PC-9 (cell line): ENCODE results near the gene GABRB1. TPM values are rescaled to one million over a fixed set of nuclear protein-coding genes. Genes with fewer than 3 reads are reported as not detected.
"Not testable (repeated sequence)": the region's sequence is repeated elsewhere in the genome, so short reads cannot be mapped to it uniquely, and the experiment has no call there.

Source experiments
- BruUV-seq: library from RNA; stranded (reverse); fragments of 400-500 nt; replicated peaks from 2 replicates; lab custom pipeline; 2021; lab: Mats Ljungman, UMichigan
- CTCF ChIA-PET: fragments of 300-600 bp; sonication (Branson Sonifier 250); formaldehyde crosslinking; loops from one replicate; lab custom pipeline; 2022; ENCODE audit warnings: antibody characterized with exemption; lab: Charles Lee
- POLR2A ChIA-PET: fragments of 300-600 bp; sonication (Branson Sonifier 250); formaldehyde crosslinking; loops from one replicate; lab custom pipeline; 2022; ENCODE audit warnings: antibody characterized with exemption; ENCODE audit not compliant: unreplicated experiment; lab: Charles Lee
- DNase-seq, 2 experiments: peaks; one replicate each; pipeline versions ENCODE4 v3.0.0 to v3.0.0-alpha.2; 2015 to 2022; ENCODE audit warnings: mixed read lengths in 1 of 2
- H2AFZ ChIP-seq: fragments of 200-600 bp; sonication (generic); 2 replicates; pipeline ENCODE4 v1.8.1; 2017; ENCODE audit warnings: antibody characterized with exemption
- H3F3A ChIP-seq: fragments of 200-600 bp; sonication (generic); 2 replicates; pipeline ENCODE4 v1.8.1; 2017; ENCODE audit warnings: antibody characterized with exemption, mild to moderate bottlenecking, low read depth; ENCODE audit not compliant: insufficient read depth
- H3K27ac ChIP-seq: fragments of 200-600 bp; sonication (generic); 2 replicates; pipeline ENCODE4 v1.6.1; 2016; ENCODE audit warnings: mixed run types
- H3K27me3 ChIP-seq: fragments of 200-600 bp; sonication (generic); 2 replicates; pipeline ENCODE4 v1.6.1; 2016; ENCODE audit warnings: low read depth, mixed run types; ENCODE audit not compliant: insufficient read depth
- H3K36me3 ChIP-seq: fragments of 200-600 bp; sonication (generic); 2 replicates; pipeline ENCODE4 v1.6.1; 2016; ENCODE audit warnings: low read depth, mixed run types
- H3K4me1 ChIP-seq: fragments of 200-600 bp; sonication (generic); replicated peaks from 2 replicates; pipeline ENCODE4 v1.6.1; 2016; ENCODE audit warnings: mixed run types; ENCODE audit not compliant: insufficient read depth
- H3K4me2 ChIP-seq: fragments of 200-600 bp; sonication (generic); 2 replicates; pipeline ENCODE4 v1.6.1; 2017; ENCODE audit warnings: mixed run types
- H3K4me3 ChIP-seq: fragments of 200-600 bp; sonication (generic); 2 replicates; pipeline ENCODE4 v1.6.1; 2016; ENCODE audit warnings: mixed run types
- H3K79me2 ChIP-seq: fragments of 200-600 bp; sonication (generic); 2 replicates; pipeline ENCODE4 v1.6.1; 2017; ENCODE audit warnings: low read depth, mixed run types
- H3K9me2 ChIP-seq: fragments of 200-600 bp; sonication (generic); 2 replicates; pipeline ENCODE4 v1.8.1; 2017; ENCODE audit warnings: mild to moderate bottlenecking; ENCODE audit not compliant: insufficient read depth
- H3K9me3 ChIP-seq: fragments of 200-600 bp; sonication (generic); 2 replicates; pipeline ENCODE4 v1.8.1; 2016; ENCODE audit warnings: low read depth; ENCODE audit not compliant: insufficient read depth
- H4K20me1 ChIP-seq: fragments of 200-600 bp; sonication (generic); 2 replicates; pipeline ENCODE4 v1.8.1; 2017; ENCODE audit not compliant: insufficient read depth
- CTCF ChIP-seq: fragments of 200-600 bp; sonication (generic); conservative IDR thresholded peaks from 2 replicates; pipeline ENCODE4 v1.6.1; 2017; ENCODE audit warnings: mixed run types, antibody characterized with exemption, mild to moderate bottlenecking, moderate library complexity
- EZH2 ChIP-seq: fragments of 200-600 bp; sonication (generic); IDR thresholded peaks from 2 replicates; pipeline ENCODE4 v1.8.0; 2017; ENCODE audit warnings: antibody characterized with exemption, low read depth
- intact Hi-C: fragments of 100-400 bp; cut with micrococcal nuclease; formaldehyde crosslinking; loops from one replicate; pipeline ENCODE4 v1.10.0; 2022; ENCODE audit not compliant: unreplicated experiment
- total RNA-seq: library from RNA; stranded (reverse); gene quantifications from 2 replicates; pipeline ENCODE4 v1.2.3, GENCODE V29; 2021

The GABRB1 gene
- total RNA-seq, 1 experiment from 2014 or later = not detected

GRCh38 chr4:47278631-47279030, 247.3 kb downstream of the GABRB1 start:
- BruUV-seq = no TSS peak
- no peak for DNase-seq
- Histone ChIP-seq H3K4me3 (no peak overlapping the region), H3K27ac (no peak overlapping the region), H3K4me1 (no peaks in the 10 kb centered on the region), H3K36me3 (no peaks in the 10 kb centered on the region), H4K20me1 (no peaks in the 10 kb centered on the region), H3F3A (no peaks in the 10 kb centered on the region), H3K79me2 (no peaks in the 10 kb centered on the region), H3K4me2 (no peak overlapping the region), H3K9me3 (no peaks in the 10 kb centered on the region), H3K27me3 (no peaks in the 10 kb centered on the region), H3K9me2 (no peaks in the 10 kb centered on the region), H2AFZ (no peak overlapping the region)
- CTCF ChIA-PET = no interaction called here
- intact Hi-C loops = no loop called here
- POLR2A ChIA-PET = no interaction called here
- no peak for TF ChIP-seq CTCF
- no peak for TF ChIP-seq EZH2

GRCh38 chr4:47287735-47288134, 256.4 kb downstream of the GABRB1 start:
- ChIA-PET CTCF (no interaction called here), POLR2A (no interaction called here)
- no peak overlapping the region for H3K4me2 ChIP-seq
- no peak for DNase-seq
- no peaks in the 10 kb centered on the region for H3K9me2 ChIP-seq
- H3F3A ChIP-seq = no peaks in the 10 kb centered on the region
- TF ChIP-seq EZH2 (no peak), CTCF (no peak)
- no TSS peak for BruUV-seq
- no peaks in the 10 kb centered on the region for H3K36me3 ChIP-seq
- H2AFZ ChIP-seq = no peak overlapping the region
- H3K4me3 ChIP-seq = no peak overlapping the region
- intact Hi-C loops = no loop called here
- H3K9me3 ChIP-seq = no peaks in the 10 kb centered on the region
- no peaks in the 10 kb centered on the region for H3K27me3 ChIP-seq
- H3K27ac ChIP-seq = no peak overlapping the region
- H4K20me1 ChIP-seq = no peaks in the 10 kb centered on the region
- H3K4me1 ChIP-seq = no peaks in the 10 kb centered on the region
- no peaks in the 10 kb centered on the region for H3K79me2 ChIP-seq

GRCh38 chr4:47289805-47290204, 258.4 kb downstream of the GABRB1 start:
- no peak for DNase-seq
- TF ChIP-seq CTCF (no peak), EZH2 (no peak)
- H3F3A ChIP-seq = no peaks in the 10 kb centered on the region
- BruUV-seq = no TSS peak
- no peaks in the 10 kb centered on the region for H3K9me2 ChIP-seq
- no peaks in the 10 kb centered on the region for H4K20me1 ChIP-seq
- no peak overlapping the region for H3K4me3 ChIP-seq
- no peaks in the 10 kb centered on the region for H3K4me1 ChIP-seq
- H3K9me3 ChIP-seq = no peaks in the 10 kb centered on the region
- no peak overlapping the region for H3K27ac ChIP-seq
- no peaks in the 10 kb centered on the region for H3K36me3 ChIP-seq
- H3K27me3 ChIP-seq = no peaks in the 10 kb centered on the region
- ChIA-PET POLR2A (no interaction called here), CTCF (no interaction called here)
- no peaks in the 10 kb centered on the region for H3K79me2 ChIP-seq
- H3K4me2 ChIP-seq = no peak overlapping the region
- H2AFZ ChIP-seq = no peak overlapping the region
- intact Hi-C loops = no loop called here

- H3F3A ChIP-seq, intact Hi-C loops, BruUV-seq, H3K9me3 ChIP-seq, DNase-seq, H3K27ac ChIP-seq, H4K20me1 ChIP-seq, H3K4me1 ChIP-seq, H3K36me3 ChIP-seq, H3K9me2 ChIP-seq, H3K4me2 ChIP-seq, H2AFZ ChIP-seq, POLR2A ChIA-PET, H3K27me3 ChIP-seq, H3K4me3 ChIP-seq, CTCF ChIA-PET, H3K79me2 ChIP-seq: not testable (repeated sequence)
Measured at GRCh38 chr4:47290873-47291272, 259.5 kb downstream of the GABRB1 start.
